Measurements from ENCODE around the gene PLPPR3. TPM values are rescaled to one million over a fixed set of nuclear protein-coding genes. Genes with fewer than 3 reads are reported as not detected.

PLPPR3 gene
- total RNA-seq, 2 donors from 2014 or later: not detected

DNA sequence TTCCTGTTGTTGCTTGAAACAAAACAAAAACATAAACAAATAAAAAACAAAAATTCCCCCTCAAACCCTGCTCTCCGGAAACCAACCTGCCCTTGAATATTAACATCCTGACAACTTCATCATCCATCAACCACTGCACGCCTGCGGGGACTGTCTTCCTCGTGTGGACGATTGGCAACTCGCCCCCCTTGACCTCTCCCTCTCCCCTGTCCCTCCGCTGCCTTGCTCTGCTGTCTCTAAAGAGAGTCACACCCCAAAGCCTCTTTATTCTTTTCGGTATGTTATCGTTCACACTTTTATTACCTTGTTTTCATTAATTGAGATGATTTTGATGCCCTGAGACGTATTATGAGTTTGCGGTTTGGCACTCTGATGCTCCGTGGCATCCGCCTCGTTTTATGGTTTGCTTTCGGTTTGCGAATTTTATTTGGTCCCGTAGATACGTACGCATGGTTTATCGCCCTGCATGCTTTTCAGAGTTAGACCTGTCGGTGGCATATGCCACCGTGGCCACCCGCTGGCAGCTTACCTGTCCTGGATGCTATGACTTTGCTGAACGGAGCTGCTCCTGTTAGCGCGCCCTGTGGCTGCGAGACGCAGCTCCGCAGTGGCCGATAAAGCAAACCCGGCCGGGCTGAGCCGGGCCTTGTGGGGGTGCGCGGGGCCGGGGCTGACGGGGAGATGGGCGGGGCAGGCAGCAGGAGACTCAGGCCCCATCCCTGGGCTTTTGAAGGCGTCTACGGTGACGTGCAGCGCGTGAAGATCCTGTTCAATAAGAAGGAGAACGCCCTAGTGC lies 13.9 kb downstream of the PLPPR3 start:
- peaks cover 87% of the 10 kb centered on the region for H3K36me3 ChIP-seq
- TF ChIP-seq, protein P1, sequence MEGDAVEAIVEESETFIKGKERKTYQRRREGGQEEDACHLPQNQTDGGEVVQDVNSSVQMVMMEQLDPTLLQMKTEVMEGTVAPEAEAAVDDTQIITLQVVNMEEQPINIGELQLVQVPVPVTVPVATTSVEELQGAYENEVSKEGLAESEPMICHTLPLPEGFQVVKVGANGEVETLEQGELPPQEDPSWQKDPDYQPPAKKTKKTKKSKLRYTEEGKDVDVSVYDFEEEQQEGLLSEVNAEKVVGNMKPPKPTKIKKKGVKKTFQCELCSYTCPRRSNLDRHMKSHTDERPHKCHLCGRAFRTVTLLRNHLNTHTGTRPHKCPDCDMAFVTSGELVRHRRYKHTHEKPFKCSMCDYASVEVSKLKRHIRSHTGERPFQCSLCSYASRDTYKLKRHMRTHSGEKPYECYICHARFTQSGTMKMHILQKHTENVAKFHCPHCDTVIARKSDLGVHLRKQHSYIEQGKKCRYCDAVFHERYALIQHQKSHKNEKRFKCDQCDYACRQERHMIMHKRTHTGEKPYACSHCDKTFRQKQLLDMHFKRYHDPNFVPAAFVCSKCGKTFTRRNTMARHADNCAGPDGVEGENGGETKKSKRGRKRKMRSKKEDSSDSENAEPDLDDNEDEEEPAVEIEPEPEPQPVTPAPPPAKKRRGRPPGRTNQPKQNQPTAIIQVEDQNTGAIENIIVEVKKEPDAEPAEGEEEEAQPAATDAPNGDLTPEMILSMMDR (IDR thresholded peaks at IDR 0.05): no peak
- H3K4me1 ChIP-seq (ENCODE audit: control insufficient read depth in 1 of 2, low read depth in 2 of 2): peaks cover 0 to 6% of the 10 kb centered on the region in 2 donors
- DNase-seq (ENCODE audit: low spot score) (no peak), ATAC-seq (ENCODE audit: insufficient number of reproducible peaks, low FRiP score, low read depth) (no peak)
- H3K9me3 ChIP-seq: no peaks in the 10 kb centered on the region
- no peaks in the 10 kb centered on the region for H3K27me3 ChIP-seq (replicated peaks; ENCODE audit: insufficient read depth)
- H3K27ac ChIP-seq: no peak overlapping the region
- no peak overlapping the region for H3K4me3 ChIP-seq

DNA sequence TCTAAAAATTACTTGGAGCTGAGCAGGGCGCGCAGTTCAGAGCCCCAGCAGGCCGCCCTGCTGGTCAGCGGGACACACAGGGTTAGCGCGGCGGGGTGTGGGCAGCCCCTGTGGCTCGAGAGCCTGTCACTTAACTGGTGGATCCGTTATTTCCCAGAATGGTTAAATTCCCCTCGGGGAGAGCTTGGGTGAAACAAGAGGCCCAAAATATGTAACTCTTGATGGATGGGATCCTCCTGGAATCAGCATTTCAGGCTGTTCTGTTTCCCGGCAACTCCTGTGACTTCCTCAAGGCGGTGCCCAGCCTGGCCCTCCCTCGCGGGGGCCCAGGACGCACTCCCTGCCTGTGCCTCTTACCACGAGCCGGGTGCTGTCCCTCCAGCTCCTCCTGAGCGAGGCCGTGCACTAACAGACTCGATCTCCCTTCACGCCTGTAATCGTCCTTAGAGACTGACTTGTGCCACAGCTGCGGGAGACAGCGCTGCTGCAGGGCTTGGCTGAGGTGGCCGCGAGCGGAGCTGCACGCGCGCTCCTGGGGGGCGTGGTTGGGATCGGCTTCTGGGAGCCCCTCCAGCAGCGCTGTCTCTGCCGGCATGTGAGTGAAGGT lies 14.8 kb downstream of the PLPPR3 start:
- no peak for DNase-seq (ENCODE audit: low spot score)
- Histone ChIP-seq H3K27ac (no peak overlapping the region), H3K4me1 (ENCODE audit: control insufficient read depth in 1 of 2, low read depth in 2 of 2) (peaks cover 6 to 15% of the 10 kb centered on the region in 2 donors), H3K27me3 (replicated peaks; ENCODE audit: insufficient read depth) (no peaks in the 10 kb centered on the region), H3K9me3 (no peaks in the 10 kb centered on the region), H3K36me3 (peaks cover 84% of the 10 kb centered on the region), H3K4me3 (no peak overlapping the region)
- no peak for ATAC-seq (ENCODE audit: insufficient number of reproducible peaks, low FRiP score, low read depth)
- TF ChIP-seq, protein P1 (IDR thresholded peaks at IDR 0.05): no peak

DNA sequence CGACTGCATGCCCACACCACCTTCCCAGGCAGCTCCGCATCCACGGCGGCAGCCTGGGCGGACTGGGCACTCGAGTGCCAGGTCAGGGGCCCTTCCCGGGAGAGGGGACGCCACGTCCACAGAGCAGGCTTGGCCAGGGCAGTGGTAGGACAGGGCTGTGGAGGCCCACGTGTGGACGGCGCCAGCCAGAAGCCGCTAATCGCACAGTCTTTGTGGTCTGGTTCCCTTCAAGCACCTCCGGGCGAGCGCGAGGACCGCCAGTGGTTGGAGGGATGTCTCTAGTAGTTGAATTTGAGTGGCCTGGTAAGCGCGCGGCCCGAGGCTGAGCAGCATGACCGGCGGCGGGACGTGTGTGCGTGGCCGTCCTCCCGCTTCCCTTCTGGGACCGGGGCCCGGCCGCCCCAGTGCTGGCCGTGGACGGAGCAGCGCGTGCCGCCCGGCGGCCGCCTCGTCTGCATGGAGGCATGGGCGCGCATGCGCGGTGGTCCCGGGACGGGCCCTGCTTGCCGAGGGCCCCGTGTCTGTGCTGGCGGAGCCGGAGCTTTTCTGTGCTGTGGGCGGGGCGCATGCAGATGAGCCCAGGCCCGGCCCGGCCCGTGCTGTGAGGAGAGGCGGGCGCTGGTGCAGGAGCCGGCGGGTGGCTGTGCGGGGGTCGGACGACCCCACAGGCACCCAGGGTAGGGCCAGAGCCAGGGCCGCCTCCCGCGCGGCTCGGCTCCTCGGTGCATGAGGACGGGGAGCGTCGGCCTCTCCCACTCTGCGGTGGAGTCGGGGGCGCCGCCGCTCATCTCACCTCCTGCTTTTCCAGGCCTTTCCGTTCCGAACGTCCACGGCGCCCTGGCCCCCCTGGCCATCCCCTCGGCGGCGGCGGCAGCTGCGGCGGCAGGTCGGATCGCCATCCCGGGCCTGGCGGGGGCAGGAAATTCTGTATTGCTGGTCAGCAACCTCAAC lies 15.9 kb downstream of the PLPPR3 start:
- Histone ChIP-seq H3K4me3 (no peak overlapping the region), H3K27ac (no peak overlapping the region), H3K4me1 (ENCODE audit: control insufficient read depth in 1 of 2, low read depth in 2 of 2) (peaks cover 15 to 25% of the 10 kb centered on the region in 2 donors), H3K36me3 (peaks cover 74% of the 10 kb centered on the region), H3K27me3 (replicated peaks; ENCODE audit: insufficient read depth) (no peaks in the 10 kb centered on the region), H3K9me3 (no peaks in the 10 kb centered on the region)
- TF ChIP-seq, protein P1 (IDR thresholded peaks at IDR 0.05): no peak
- ATAC-seq (ENCODE audit: insufficient number of reproducible peaks, low FRiP score, low read depth) (no peak), DNase-seq (ENCODE audit: low spot score) (no peak)

DNA sequence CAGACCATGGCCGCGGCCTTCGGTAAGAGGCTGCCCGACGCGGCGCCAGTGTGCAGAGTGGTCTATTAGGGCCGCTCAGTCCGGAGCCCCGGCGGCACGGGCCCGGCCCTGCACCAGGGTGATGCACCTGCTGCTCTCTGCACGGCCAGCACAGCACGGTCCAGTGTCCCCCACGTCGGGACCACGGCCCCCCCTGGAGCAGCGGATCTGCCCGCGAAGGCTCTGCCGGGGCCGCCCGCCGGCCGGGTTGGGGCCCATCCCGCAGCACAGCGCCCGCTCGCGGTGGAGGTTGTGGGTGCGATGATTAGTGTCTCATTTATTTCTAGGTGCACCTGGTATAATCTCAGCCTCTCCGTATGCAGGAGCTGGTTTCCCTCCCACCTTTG lies 16.6 kb downstream of the PLPPR3 start:
- H3K27ac ChIP-seq: no peak overlapping the region
- TF ChIP-seq, protein P1 (IDR thresholded peaks at IDR 0.05): peak; percentile 29
- no peaks in the 10 kb centered on the region for H3K9me3 ChIP-seq
- no peaks in the 10 kb centered on the region for H3K27me3 ChIP-seq (replicated peaks; ENCODE audit: insufficient read depth)
- ATAC-seq (ENCODE audit: insufficient number of reproducible peaks, low FRiP score, low read depth) (no peak), DNase-seq (ENCODE audit: low spot score) (no peak)
- H3K36me3 ChIP-seq: peaks cover 66% of the 10 kb centered on the region
- H3K4me3 ChIP-seq: no peak overlapping the region
- peaks cover 23 to 32% of the 10 kb centered on the region in 2 donors for H3K4me1 ChIP-seq (ENCODE audit: control insufficient read depth in 1 of 2, low read depth in 2 of 2)

Data from thoracic aorta (tissue), 2 donors.